NCI-H524 (cell line): ENCODE measurements around the gene PCDHA12.
"Not testable (repeated sequence)": the region's sequence is repeated elsewhere in the genome, so short reads cannot be mapped to it uniquely, and the experiment has no call there.

Source experiments
- DNase-seq, 2 experiments: peaks; one replicate each; lab custom pipeline; 2025; lab: John Stamatoyannopoulos, UW

PCDHA12 gene

GRCh38 chr5:140857177-140857986 lies 17.7 kb upstream of the PCDHA12 start:
- no peak for DNase-seq

GRCh38 chr5:140857987-140858240 lies 17.2 kb upstream of the PCDHA12 start:
- DNase-seq = no peak

- no peak for DNase-seq
These were observed 12.4 kb upstream of the PCDHA12 start for GRCh38 chr5:140862441-140863295.

- peak; percentile 59 to 83 for DNase-seq
These were observed 6.2 kb upstream of the PCDHA12 start, which contains the start of gene PCDHA11 for GRCh38 chr5:140868721-140869554. Gene PCDHA11, plus strand, starts transcription at chr5:140868957. Its CDS starts 147 bp downstream, at chr5:140869104.

- DNase-seq = no peak
These were observed 5.6 kb upstream of the PCDHA12 start for GRCh38 chr5:140869555-140869886.

DNA sequence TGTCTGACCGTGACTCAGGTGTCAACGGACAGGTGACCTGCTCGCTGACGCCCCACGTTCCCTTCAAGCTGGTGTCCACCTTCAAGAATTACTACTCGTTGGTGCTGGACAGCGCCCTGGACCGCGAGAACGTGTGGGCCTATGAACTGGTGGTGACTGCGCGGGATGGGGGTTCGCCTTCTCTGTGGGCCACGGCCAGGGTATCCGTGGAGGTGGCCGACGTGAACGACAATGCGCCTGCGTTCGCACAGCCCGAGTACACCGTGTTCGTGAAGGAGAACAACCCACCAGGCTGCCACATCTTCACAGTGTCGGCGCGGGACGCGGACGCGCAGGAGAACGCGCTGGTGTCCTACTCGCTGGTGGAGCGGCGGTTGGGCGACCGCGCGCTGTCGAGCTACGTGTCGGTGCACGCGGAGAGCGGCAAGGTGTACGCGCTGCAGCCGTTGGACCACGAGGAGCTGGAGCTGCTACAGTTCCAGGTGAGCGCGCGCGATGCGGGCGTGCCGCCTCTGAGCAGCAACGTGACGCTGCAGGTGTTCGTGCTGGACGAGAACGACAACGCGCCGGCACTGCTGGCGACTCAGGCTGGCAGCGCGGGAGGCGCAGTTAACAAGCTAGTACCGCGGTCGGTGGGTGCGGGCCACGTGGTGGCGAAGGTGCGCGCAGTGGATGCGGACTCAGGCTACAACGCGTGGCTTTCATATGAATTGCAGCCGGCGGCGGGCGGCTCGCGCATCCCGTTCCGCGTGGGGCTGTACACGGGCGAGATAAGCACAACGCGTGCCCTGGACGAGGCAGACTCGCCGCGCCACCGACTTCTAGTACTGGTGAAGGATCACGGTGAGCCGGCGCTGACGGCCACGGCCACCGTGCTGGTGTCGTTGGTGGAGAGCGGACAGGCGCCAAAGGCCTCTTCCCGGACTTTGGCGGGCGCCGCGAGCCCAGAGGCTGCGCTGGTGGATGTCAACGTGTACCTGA lies 4.6 kb upstream of the PCDHA12 start:
- DNase-seq = no peak

- not testable (repeated sequence) for DNase-seq
These were observed 1.6 kb downstream of the PCDHA12 start for GRCh38 chr5:140876541-140877261.

DNA sequence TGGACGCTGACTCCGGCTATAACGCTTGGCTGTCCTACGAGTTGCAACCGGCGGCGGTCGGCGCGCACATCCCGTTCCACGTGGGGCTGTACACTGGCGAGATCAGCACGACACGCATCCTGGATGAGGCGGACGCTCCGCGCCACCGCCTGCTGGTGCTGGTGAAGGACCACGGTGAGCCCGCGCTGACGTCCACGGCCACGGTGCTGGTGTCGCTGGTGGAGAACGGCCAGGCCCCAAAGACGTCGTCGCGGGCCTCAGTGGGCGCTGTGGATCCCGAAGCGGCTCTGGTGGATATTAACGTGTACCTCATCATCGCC lies 2.1 kb downstream of the PCDHA12 start:
- no peak for DNase-seq

DNA sequence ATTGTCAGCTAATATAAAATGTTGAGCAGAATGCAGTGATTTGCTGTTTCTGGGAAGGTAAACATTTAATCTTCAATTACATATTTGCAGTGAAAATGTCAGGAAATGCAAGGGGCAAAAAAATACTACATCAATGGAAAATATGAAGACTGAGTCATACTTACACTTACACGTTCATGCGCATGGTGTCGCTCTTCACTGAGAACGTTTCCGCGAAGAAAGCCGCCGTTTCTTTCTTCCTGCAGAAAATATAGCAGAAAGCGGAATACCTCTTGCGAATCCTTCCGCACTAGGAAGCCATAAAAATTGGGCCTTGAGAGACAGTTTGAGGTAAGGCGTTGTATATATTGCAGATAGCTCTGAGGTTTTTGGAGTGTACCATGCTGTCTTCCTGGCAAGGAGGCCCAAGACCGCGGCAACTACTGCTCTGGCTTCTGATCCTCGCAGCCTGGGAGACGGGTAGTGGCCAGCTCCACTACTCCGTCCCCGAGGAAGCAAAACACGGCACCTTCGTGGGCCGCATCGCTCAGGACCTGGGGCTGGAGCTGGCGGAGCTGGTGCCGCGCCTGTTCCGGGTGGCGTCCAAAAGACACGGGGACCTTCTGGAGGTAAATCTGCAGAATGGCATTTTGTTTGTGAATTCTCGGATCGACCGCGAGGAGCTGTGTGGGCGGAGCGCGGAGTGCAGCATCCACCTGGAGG lies 6.9 kb downstream of the PCDHA12 start, which contains the start of gene PCDHA13:
Gene PCDHA13 (plus strand): TSS at position 236 of the 702 bp plus-strand sequence. CDS start 145 bp downstream, at position 381.
- no peak for DNase-seq

GRCh38 chr5:140882591-140882899 lies 7.4 kb downstream of the PCDHA12 start:
- no peak for DNase-seq

DNA sequence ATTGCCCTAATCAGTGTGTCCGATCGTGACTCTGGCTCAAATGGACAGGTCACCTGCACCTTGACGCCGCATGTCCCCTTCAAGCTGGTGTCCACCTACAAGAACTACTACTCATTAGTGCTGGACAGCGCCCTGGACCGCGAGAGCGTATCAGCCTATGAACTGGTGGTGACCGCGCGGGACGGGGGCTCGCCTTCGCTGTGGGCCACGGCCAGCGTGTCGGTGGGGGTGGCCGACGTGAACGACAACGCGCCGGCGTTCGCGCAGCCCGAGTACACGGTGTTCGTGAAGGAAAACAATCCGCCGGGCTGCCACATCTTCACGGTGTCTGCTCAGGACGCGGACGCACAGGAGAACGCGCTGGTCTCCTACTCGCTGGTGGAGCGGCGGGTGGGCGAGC lies 8.3 kb downstream of the PCDHA12 start:
- DNase-seq = no peak

DNA sequence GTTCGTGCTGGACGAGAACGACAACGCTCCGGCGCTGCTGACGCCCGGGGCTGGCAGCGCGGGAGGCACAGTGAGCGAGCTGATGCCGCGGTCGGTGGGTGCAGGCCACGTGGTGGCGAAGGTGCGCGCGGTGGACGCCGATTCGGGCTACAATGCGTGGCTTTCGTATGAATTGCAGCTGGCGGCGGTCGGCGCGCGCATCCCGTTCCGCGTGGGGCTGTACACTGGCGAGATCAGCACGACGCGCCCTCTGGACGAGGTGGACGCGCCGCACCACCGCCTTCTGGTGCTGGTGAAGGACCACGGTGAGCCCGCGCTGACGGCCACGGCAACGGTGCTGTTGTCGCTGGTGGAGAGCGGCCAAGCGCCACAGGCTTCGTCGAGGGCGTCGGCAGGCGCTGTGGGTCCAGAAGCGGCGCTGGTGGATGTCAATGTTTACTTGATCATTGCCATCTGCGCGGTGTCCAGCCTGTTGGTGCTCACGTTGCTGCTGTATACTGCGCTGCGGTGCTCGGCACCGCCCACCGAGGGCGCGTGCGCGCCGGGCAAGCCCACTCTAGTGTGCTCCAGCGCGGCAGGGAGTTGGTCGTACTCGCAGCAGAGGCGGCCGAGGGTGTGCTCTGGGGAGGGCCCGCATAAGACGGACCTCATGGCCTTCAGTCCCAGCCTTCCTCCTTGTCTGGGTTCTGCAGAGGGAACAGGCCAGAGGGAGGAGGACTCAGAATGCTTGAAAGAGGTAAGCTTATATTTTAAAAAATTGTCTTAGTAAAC lies 9.0 kb downstream of the PCDHA12 start:
- DNase-seq = no peak

DNA sequence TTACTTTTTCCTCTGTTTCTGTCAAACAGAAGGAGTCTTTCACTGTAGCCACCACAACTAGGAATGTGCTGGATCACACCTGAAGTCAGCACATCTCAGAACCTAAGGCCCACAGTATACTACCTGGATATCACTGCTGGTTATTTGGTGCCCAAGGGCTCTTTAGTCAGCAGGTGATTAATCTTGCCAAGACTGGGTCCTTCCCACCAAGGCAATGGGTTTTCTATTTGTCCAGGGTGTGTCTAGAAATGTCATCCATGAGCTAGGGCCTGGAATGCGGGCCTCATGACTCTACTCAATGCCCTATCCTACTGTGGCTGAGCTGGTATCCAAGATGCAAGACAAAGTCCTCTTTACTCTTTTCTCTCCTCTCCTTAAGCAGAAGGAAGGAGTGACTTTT lies 41.2 kb downstream of the PCDHA12 start:
- DNase-seq = no peak

DNA sequence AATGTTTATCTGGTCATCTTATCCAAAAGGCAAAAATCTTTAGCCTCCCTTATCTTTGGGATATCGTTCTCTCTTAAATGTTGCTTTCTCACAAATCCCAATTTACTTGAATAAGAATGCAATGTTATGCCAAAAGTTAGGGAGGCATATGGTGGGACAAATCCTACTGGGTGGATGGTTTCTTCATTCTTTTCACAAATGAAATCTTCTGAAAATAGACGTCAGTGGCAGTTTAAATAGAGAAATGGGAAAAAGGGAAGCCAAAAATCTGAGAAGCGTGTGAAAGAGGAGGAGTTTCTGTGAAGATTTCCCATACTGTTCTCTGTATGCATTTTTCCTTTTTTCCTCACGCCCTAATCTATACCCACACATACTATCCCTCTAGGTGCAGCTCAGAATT lies 48.5 kb downstream of the PCDHA12 start:
- no peak for DNase-seq

DNA sequence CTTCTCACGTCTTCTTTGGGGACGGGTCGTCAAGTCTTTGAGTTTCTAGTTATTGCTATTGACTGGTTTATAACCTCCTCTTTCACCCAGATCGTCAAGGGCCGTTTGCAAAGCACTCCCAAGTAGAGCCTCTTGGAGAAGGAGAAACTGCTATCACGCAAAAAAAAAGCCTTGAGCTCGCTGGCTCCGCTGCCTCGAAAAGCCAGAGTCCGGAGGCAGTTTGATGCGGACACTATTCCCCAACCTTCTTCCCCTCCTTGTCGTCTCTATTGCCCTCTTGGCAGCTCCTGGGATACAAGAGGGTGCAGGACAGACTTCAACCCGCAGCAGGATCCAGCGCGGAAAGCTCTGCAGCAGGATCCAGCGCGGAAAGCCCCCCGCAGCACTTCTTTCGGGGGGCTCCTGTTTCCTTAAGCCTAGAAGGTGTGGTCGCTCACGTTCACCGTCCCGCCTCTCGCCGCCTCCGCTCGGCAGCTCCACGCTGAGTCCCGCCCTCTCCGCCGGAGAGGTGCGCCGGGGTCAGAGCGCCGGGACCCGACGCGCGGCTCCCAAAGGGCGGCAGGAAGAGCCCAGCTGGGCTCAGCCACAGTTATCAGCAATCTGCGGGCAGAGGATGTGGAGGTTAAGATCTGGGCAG lies 50.8 kb downstream of the PCDHA12 start, which contains the start of gene PCDHAC1:
Gene PCDHAC1 (plus strand): TSS at position 494 of the 637 bp plus-strand sequence. CDS start 594 bp downstream, outside the sequence.
- DNase-seq = peak in 1 of 2 experiments; percentile 57

- peak; percentile 43 to 81 for DNase-seq
These were observed 51.5 kb downstream of the PCDHA12 start for GRCh38 chr5:140926443-140927227.

GRCh38 chr5:140927228-140927573 lies 52.1 kb downstream of the PCDHA12 start:
- peak in 1 of 2 experiments; percentile 10 for DNase-seq
